ENCODE measurements around the gene TMTC1.

GRCh38 chr12:29582677-29583272 is 201.0 kb downstream of the TMTC1 start:
- TF ChIP-seq CTCF (IDR thresholded peaks at IDR 0.05): no peak
- TF ChIP-seq POLR2A (IDR thresholded peaks at IDR 0.05): no peak
